Caco-2 (cell line): ENCODE results near the gene SIRT1. TPM values are rescaled to one million over a fixed set of nuclear protein-coding genes. Genes with fewer than 3 reads are reported as not detected.
"Not testable (repeated sequence)": the region's sequence is repeated elsewhere in the genome, so short reads cannot be mapped to it uniquely, and the experiment has no call there.

Source experiments
- BruUV-seq: library from RNA; stranded (reverse); fragments of 400-500 nt; replicated peaks from 2 replicates; lab custom pipeline; 2021; lab: Mats Ljungman, UMichigan
- CTCF ChIA-PET: fragments of 300-600 bp; sonication (Branson Sonifier 250); formaldehyde crosslinking; loops from one replicate; lab custom pipeline; 2022; ENCODE audit warnings: antibody characterized with exemption; lab: Charles Lee
- POLR2A ChIA-PET: fragments of 300-600 bp; sonication (Branson Sonifier 250); formaldehyde crosslinking; loops from one replicate; lab custom pipeline; 2022; ENCODE audit warnings: antibody characterized with exemption; lab: Charles Lee
- DNase-seq, 2 experiments: peaks; one replicate each; pipeline versions ENCODE4 v3.0.0 to v3.0.0-alpha.2; 2020 to 2022
- H3K27me3 ChIP-seq: replicated peaks from 2 replicates; pipeline ENCODE4 v1.6.0; 2011; ENCODE audit warnings: low read length; ENCODE audit not compliant: control insufficient read depth, insufficient read depth
- H3K36me3 ChIP-seq: 2 replicates; pipeline ENCODE4 v1.5.1; 2011; ENCODE audit warnings: low read length; ENCODE audit not compliant: control insufficient read depth, insufficient read depth
- H3K4me1 ChIP-seq: fragments of 250-450 bp; sonication (Bioruptor Pico); 2 replicates; pipeline ENCODE4 v1.5.1; 2020; ENCODE audit warnings: mild to moderate bottlenecking
- H3K4me3 ChIP-seq: 2 replicates; pipeline ENCODE4 v1.5.1; 2011; ENCODE audit warnings: low read depth, mild to moderate bottlenecking, control low read depth, low read length
- H3K9me3 ChIP-seq: fragments of 250-450 bp; sonication (Bioruptor Pico); 2 replicates; pipeline ENCODE4 v1.5.1; 2020; ENCODE audit warnings: mild to moderate bottlenecking, moderate library complexity
- H3K27ac Mint-ChIP-seq: one replicate; pipeline ENCODE4 v1.8.0; 2022; ENCODE audit warnings: mixed read lengths; ENCODE audit not compliant: unreplicated experiment
- H3K27me3 Mint-ChIP-seq: one replicate; pipeline ENCODE4 v1.8.0; 2022; ENCODE audit warnings: mixed read lengths; ENCODE audit not compliant: insufficient read depth, unreplicated experiment
- H3K36me3 Mint-ChIP-seq: one replicate; pipeline ENCODE4 v1.8.0; 2022; ENCODE audit warnings: mild to moderate bottlenecking, mixed read lengths; ENCODE audit not compliant: insufficient read depth, unreplicated experiment
- H3K4me1 Mint-ChIP-seq: one replicate; pipeline ENCODE4 v1.8.0; 2022; ENCODE audit warnings: low read depth, mixed read lengths; ENCODE audit not compliant: unreplicated experiment
- H3K4me3 Mint-ChIP-seq: one replicate; pipeline ENCODE4 v1.8.0; 2022; ENCODE audit warnings: mild to moderate bottlenecking, moderate library complexity, mixed read lengths; ENCODE audit not compliant: unreplicated experiment
- H3K9me3 Mint-ChIP-seq: one replicate; pipeline ENCODE4 v1.8.0; 2022; ENCODE audit warnings: mixed read lengths; ENCODE audit not compliant: unreplicated experiment
- CTCF ChIP-seq, 2 experiments: fragments of 200-600 bp in 1 of 2; IDR thresholded peaks; 1 replicate in 1 of 2; 2 replicates in 1 of 2; pipeline versions ENCODE4 v1.5.1 to v1.8.0; 2011 to 2022; ENCODE audit warnings: antibody characterized with exemption in 1 of 2, control low read depth in 1 of 2, inconsistent platforms in 1 of 2, low read depth in 1 of 2, low read length in 1 of 2, mild to moderate bottlenecking in 1 of 2, moderate library complexity in 1 of 2; ENCODE audit not compliant: insufficient read depth in 1 of 2, severe bottlenecking in 1 of 2, unreplicated experiment in 1 of 2
- intact Hi-C: fragments of 100-400 bp; cut with micrococcal nuclease; formaldehyde crosslinking; loops from one replicate; pipeline ENCODE4 v1.10.0; 2022; ENCODE audit not compliant: unreplicated experiment
- total RNA-seq: library from RNA; stranded (reverse); gene quantifications from 2 replicates; pipeline ENCODE4 v1.2.3, GENCODE V29; 2022

The SIRT1 gene
- total RNA-seq, 1 experiment from 2014 or later = 43.1 TPM

- Histone ChIP-seq H3K4me3 (no peak overlapping the region), H3K36me3 (no peaks in the 10 kb centered on the region), H3K9me3 (peaks cover 8% of the 10 kb centered on the region; the same call in 1 of the 2 replicates), H3K27me3 (no peaks in the 10 kb centered on the region), H3K4me1 (peaks cover 3% of the 10 kb centered on the region; the same call in 1 of the 2 replicates)
- CTCF ChIA-PET = interaction anchor here (2.2 kb wide), 1 partner anchor 19 kb away, joined by 9 read pairs; no protein-coding TSS in a partner anchor
- TF ChIP-seq CTCF (IDR thresholded peaks at IDR 0.05; ENCODE audit: insufficient read depth in 1 of 2, low read depth in 1 of 2, low read length in 1 of 2, severe bottlenecking in 1 of 2, unreplicated experiment in 1 of 2) = no peak
- Mint-ChIP-seq H3K27me3 (no peaks in the 10 kb centered on the region), H3K9me3 (no peaks in the 10 kb centered on the region), H3K4me3 (no peak overlapping the region), H3K36me3 (no peaks in the 10 kb centered on the region), H3K4me1 (no peaks in the 10 kb centered on the region), H3K27ac (no peak overlapping the region)
- BruUV-seq = no TSS peak
- DNase-seq = no peak
- POLR2A ChIA-PET = no interaction called here
- intact Hi-C loops = no loop called here
Measured at GRCh38 chr10:67836972-67837371, 47.5 kb upstream of the SIRT1 start.

GRCh38 chr10:67837541-67838314, 46.7 kb upstream of the SIRT1 start, which contains the start of gene DNAJC12:
Gene DNAJC12 (minus strand): TSS chr10:67838188. CDS start chr10:67838011, 177 bp downstream.
- H3K9me3 ChIP-seq = peaks cover 11% of the 10 kb centered on the region; the same call in 1 of the 2 replicates
- H3K27ac Mint-ChIP-seq = no peak within 1 kb of the TSS
- no peaks in the 10 kb centered on the region for H3K36me3 ChIP-seq
- no peaks in the 10 kb centered on the region for H3K27me3 ChIP-seq
- H3K4me1 Mint-ChIP-seq = no peaks in the 10 kb centered on the region
- no peaks in the 10 kb centered on the region for H3K9me3 Mint-ChIP-seq
- no peaks in the 10 kb centered on the region for H3K27me3 Mint-ChIP-seq
- ChIA-PET POLR2A (interaction anchor here (0.6 kb wide), 1 partner anchor 49 kb away, joined by 4 read pairs; no protein-coding TSS in a partner anchor), CTCF (interaction anchor here (0.5 to 2.2 kb wide), 2 partner anchors 18 to 48 kb away, joined by 4 to 9 read pairs; no protein-coding TSS in a partner anchor)
- peak in 1 of 2 experiments; percentile 44 for DNase-seq
- H3K4me3 Mint-ChIP-seq = peak within 1 kb of the TSS; percentile 46
- intact Hi-C loops = no loop called here
- no peak for TF ChIP-seq CTCF (IDR thresholded peaks at IDR 0.05; ENCODE audit: insufficient read depth in 1 of 2, low read depth in 1 of 2, low read length in 1 of 2, severe bottlenecking in 1 of 2, unreplicated experiment in 1 of 2)
- H3K4me1 ChIP-seq = peaks cover 3% of the 10 kb centered on the region; the same call in 1 of the 2 replicates
- TSS peak; percentile 57 for BruUV-seq
- H3K36me3 Mint-ChIP-seq = no peaks in the 10 kb centered on the region
- H3K4me3 ChIP-seq = no peak within 1 kb of the TSS

- H3K9me3 ChIP-seq = peaks cover 11% of the 10 kb centered on the region; the same call in 1 of the 2 replicates
- CTCF ChIA-PET, H3K27me3 Mint-ChIP-seq, H3K9me3 Mint-ChIP-seq, DNase-seq, BruUV-seq, intact Hi-C loops, H3K4me1 Mint-ChIP-seq, H3K27me3 ChIP-seq, H3K36me3 Mint-ChIP-seq, H3K4me3 ChIP-seq, H3K36me3 ChIP-seq, H3K27ac Mint-ChIP-seq, H3K4me1 ChIP-seq, POLR2A ChIA-PET, H3K4me3 Mint-ChIP-seq: not testable (repeated sequence)
Measured at GRCh38 chr10:67839511-67839910, 44.9 kb upstream of the SIRT1 start.
